HG03575 (cell line): ENCODE data around the gene PBX1.
"Not testable (repeated sequence)": the region's sequence is repeated elsewhere in the genome, so short reads cannot be mapped to it uniquely, and the experiment has no call there.

Experiments
- ATAC-seq: cut with Tn5 transposase; IDR thresholded peaks from one replicate; pipeline ENCODE4 v1.9.1; 2021; ENCODE audit not compliant: unreplicated experiment, insufficient number of reproducible peaks, low FRiP score; ENCODE audit errors: extremely low read depth

PBX1 gene

GRCh38 chr1:164558461-164559341, at the start of gene PBX1:
Gene PBX1 (plus strand): TSS chr1:164559184.
- ATAC-seq, result peak; percentile 96

- no peak for ATAC-seq
These were observed 48.5 kb upstream of the PBX1 start for GRCh38 chr1:164510435-164510834.

GRCh38 chr1:164511001-164511705, 47.8 kb upstream of the PBX1 start:
- ATAC-seq, result no peak

GRCh38 chr1:164515231-164515630, 43.8 kb upstream of the PBX1 start:
- no peak for ATAC-seq

GRCh38 chr1:164515711-164516331, 43.2 kb upstream of the PBX1 start:
- no peak for ATAC-seq

GRCh38 chr1:164516591-164516990, 42.4 kb upstream of the PBX1 start:
- ATAC-seq, result no peak

- no peak for ATAC-seq
These were observed 40.2 kb upstream of the PBX1 start for GRCh38 chr1:164518692-164519332.

GRCh38 chr1:164519426-164519825, 39.6 kb upstream of the PBX1 start:
- no peak for ATAC-seq

GRCh38 chr1:164524810-164525209, 34.2 kb upstream of the PBX1 start:
- no peak for ATAC-seq

GRCh38 chr1:164534863-164535610, 23.9 kb upstream of the PBX1 start:
- no peak for ATAC-seq

GRCh38 chr1:164552463-164552988, 6.5 kb upstream of the PBX1 start:
- ATAC-seq, result not testable (repeated sequence)

- ATAC-seq, result no peak
These were observed 1.7 kb upstream of the PBX1 start for GRCh38 chr1:164557270-164557669.

- no peak for ATAC-seq
These were observed 513 bp downstream of the PBX1 start for GRCh38 chr1:164559342-164560051.

- no peak for ATAC-seq
These were observed 1.1 kb downstream of the PBX1 start for GRCh38 chr1:164560121-164560541.

- ATAC-seq, result no peak
These were observed 1.6 kb downstream of the PBX1 start for GRCh38 chr1:164560556-164560955.

- no peak for ATAC-seq
These were observed 2.0 kb downstream of the PBX1 start for GRCh38 chr1:164561007-164561406.

- ATAC-seq, result no peak
These were observed 2.5 kb downstream of the PBX1 start for GRCh38 chr1:164561472-164561871.

GRCh38 chr1:164562061-164562460, 3.1 kb downstream of the PBX1 start:
- ATAC-seq, result no peak
